Right atrium auricular region (tissue), 2 donors: ENCODE results near the gene NAE1. TPM values are rescaled to one million over a fixed set of nuclear protein-coding genes. Genes with fewer than 3 reads are reported as not detected.
A peak's percentile ranks its signal among the peaks of the same experiment; 100 is the strongest.

Experiments
- DNase-seq: peaks from one replicate; pipeline ENCODE4 v3.0.0-alpha.2; 2019; ENCODE audit warnings: low spot score
- H3K27ac ChIP-seq, 2 donors: fragments of 200-600 bp; sonication (generic); 1 replicate in 1 of 2; 2 replicates in 1 of 2; pipeline ENCODE4 v1.5.1; 2016 to 2019
- H3K27me3 ChIP-seq, 2 donors: fragments of 200-600 bp; sonication (generic); one replicate each; pipeline versions ENCODE4 v1.5.1 to v1.6.0; 2017 to 2019
- H3K36me3 ChIP-seq: fragments of 200-600 bp; sonication (generic); one replicate; pipeline ENCODE4 v1.5.1; 2016
- H3K4me1 ChIP-seq, 2 donors: fragments of 200-600 bp; sonication (generic); one replicate each; pipeline versions ENCODE4 v1.5.1 to v1.6.0; 2017 to 2019
- H3K4me3 ChIP-seq, 2 donors: fragments of 200-600 bp; sonication (generic); 1 replicate in 1 of 2; 2 replicates in 1 of 2; pipeline ENCODE4 v1.5.1; 2017 to 2019; ENCODE audit warnings: mild to moderate bottlenecking in 1 of 2, moderate library complexity in 1 of 2
- H3K9me3 ChIP-seq, 2 donors: fragments of 200-600 bp; sonication (generic); one replicate each; pipeline ENCODE4 v1.5.1; 2019
- total RNA-seq, 2 donors: library from RNA; depleted of rRNA; stranded (reverse); fragments of >200 nt; gene quantifications; one replicate each; pipeline ENCODE4 v1.1.0, GENCODE V29; 2016
- TF ChIP-seq, protein P1 (sequence below), 2 donors: fragments of 200-600 bp; sonication (generic); IDR thresholded peaks; one replicate each; pipeline ENCODE4 v1.5.1; 2019; ENCODE audit warnings: antibody characterized with exemption in 2 of 2

Gene NAE1
- total RNA-seq, 2 donors from 2014 or later = 25.6 to 27.3 TPM

DNA sequence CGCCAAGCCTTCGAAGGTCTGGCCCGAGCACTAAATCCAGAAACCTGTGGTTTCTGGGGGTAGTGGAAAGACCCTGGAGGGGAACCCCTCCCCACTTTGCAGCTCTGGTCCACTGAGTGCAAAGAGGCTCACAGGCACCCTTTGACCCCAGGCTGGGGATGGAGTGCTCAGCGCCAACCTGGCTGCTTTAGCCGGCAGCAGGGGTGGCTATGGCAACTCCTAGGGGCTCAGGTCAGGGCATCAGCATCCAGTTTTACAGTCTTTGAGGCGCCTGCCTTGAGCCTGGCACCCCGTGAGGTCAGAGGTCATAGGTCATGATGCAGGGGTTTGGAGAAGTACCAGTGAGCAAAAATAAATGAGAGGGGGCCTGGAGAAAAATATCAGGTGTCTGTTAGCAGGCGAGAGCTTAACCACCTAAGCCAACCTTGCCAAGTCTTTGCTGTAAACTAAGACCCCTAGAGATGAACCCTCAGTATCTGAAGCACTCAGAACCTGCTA, 31.3 kb upstream of the NAE1 start:
- DNase-seq = no peak
- TF ChIP-seq, protein P1, sequence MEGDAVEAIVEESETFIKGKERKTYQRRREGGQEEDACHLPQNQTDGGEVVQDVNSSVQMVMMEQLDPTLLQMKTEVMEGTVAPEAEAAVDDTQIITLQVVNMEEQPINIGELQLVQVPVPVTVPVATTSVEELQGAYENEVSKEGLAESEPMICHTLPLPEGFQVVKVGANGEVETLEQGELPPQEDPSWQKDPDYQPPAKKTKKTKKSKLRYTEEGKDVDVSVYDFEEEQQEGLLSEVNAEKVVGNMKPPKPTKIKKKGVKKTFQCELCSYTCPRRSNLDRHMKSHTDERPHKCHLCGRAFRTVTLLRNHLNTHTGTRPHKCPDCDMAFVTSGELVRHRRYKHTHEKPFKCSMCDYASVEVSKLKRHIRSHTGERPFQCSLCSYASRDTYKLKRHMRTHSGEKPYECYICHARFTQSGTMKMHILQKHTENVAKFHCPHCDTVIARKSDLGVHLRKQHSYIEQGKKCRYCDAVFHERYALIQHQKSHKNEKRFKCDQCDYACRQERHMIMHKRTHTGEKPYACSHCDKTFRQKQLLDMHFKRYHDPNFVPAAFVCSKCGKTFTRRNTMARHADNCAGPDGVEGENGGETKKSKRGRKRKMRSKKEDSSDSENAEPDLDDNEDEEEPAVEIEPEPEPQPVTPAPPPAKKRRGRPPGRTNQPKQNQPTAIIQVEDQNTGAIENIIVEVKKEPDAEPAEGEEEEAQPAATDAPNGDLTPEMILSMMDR (IDR thresholded peaks at IDR 0.05) = no peak
- no peaks in the 10 kb centered on the region for H3K9me3 ChIP-seq

DNA sequence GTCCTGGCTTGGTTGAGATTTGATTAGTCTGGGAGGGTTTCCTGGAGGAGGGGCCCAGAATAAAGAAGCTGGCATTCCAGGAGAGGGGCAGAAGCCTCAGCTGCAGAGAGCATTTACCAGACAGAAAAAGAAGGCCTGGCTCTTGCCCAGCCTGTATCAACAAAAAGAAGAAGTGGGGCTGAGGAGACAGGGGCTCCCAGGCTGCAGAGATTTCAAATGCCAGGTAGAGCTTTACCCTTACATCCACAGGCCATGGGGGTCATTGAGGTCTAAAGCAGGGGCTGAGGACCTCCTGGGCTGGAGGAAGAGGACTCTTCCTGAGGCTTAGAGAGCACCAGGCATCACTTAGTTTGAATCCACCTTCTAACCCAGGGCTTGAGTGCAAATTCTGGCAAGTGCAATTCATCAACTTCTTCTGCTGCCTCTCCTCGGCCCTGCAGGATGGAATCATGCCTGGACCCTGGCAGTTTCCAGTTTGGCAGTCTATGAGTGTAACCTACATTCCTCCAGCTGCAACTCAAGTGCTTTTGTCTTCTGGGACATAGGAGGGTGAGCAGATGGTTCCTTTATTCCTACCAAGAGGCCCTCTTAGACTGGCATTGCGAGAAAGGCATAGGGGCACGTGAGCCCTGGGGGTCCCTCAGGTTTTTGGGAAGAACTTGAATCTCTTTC, 28.8 kb upstream of the NAE1 start:
- Histone ChIP-seq H3K4me1 (peaks cover 0 to 7% of the 10 kb centered on the region in 2 donors), H3K4me3 (no peak overlapping the region), H3K9me3 (no peaks in the 10 kb centered on the region), H3K36me3 (no peaks in the 10 kb centered on the region), H3K27ac (no peak overlapping the region), H3K27me3 (no peaks in the 10 kb centered on the region)
- TF ChIP-seq, protein P1 (IDR thresholded peaks at IDR 0.05) = no peak
- no peak for DNase-seq

More for the DNA sequence above, 31.3 kb upstream of the NAE1 start:
- Histone ChIP-seq H3K36me3 (no peaks in the 10 kb centered on the region), H3K27ac (no peak overlapping the region), H3K27me3 (no peaks in the 10 kb centered on the region), H3K4me3 (no peak overlapping the region), H3K4me1 (peaks cover 0 to 7% of the 10 kb centered on the region in 2 donors)

DNA sequence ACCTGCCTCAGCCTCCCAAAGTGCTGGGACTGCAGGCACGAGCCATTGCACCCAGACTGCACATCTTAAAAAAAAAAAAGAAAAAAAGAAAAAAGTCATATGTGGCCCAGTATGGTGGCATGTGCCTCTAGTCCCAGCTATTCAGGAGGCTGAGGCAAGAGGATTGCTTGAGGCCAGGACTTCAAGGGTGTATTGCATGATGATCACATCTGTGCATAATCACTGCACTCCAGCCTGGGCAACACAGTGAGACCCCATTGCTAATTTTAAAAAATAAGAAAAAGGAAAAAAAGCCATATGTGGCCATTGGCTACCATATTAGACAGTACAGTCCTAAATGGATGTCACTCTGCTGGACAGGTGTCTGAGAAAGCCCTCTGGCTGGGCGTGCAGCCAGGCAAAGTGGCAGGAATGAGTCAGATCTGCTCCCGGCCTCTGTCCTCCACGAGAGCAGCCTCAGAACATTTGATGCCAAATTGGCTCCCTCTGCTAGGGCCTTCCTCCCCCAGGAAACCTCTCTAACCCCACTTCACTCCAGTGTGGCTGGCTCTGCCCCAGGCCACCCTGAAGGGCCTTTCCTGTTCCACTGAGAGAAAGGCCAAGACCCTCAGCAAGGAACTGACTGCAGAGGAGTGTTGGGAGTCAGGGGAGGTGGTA, 28.1 kb upstream of the NAE1 start:
- peaks cover 0 to 7% of the 10 kb centered on the region in 2 donors for H3K4me1 ChIP-seq
- TF ChIP-seq, protein P1 (IDR thresholded peaks at IDR 0.05) = no peak
- DNase-seq = peak; percentile 64
- H3K36me3 ChIP-seq = no peaks in the 10 kb centered on the region
- no peak overlapping the region for H3K27ac ChIP-seq
- no peak overlapping the region for H3K4me3 ChIP-seq
- H3K27me3 ChIP-seq = no peaks in the 10 kb centered on the region
- H3K9me3 ChIP-seq = no peaks in the 10 kb centered on the region

DNA sequence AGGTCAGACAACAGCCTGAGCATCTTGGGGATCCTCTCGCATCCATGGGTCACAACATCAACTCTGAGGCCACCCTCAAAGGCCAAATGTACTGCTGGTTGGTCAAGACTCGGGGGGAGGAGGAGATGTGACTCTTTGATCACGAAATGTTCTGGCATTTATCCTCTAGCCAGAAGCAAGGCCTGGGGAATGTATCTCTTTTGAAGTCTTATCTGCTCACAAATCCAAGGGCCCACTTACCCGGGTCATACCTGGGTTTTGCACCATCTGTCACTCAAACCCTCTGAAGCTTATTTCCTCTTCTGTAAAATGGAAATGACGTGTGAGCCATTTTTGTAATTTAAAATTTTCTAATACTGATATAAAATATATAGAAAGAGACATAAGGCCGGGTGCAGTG, 26.7 kb upstream of the NAE1 start:
- Histone ChIP-seq H3K9me3 (no peaks in the 10 kb centered on the region), H3K27ac (no peak overlapping the region), H3K4me1 (peaks cover 0 to 7% of the 10 kb centered on the region in 2 donors), H3K36me3 (no peaks in the 10 kb centered on the region), H3K27me3 (no peaks in the 10 kb centered on the region), H3K4me3 (no peak overlapping the region)
- DNase-seq = no peak
- TF ChIP-seq, protein P1 (IDR thresholded peaks at IDR 0.05) = no peak

DNA sequence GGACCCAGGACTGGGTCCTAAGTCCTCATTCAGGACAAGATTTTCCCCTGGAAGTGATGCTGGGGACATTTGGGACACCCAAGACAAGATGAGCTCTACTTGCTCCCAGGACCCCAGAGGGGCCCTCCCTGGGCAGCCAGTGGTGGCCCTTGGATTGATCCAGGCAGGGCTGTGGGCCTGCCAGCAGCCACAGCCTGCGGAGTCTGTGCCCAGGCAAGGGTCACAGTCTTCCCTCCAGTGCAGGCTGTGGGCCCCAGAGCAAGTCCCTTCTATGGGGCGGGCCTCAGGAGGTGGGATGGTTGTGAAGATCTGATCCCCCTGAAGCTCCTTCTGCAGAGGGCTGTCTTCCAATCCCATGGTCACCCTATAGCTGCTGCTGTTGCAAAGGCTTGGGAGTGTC, 26.0 kb upstream of the NAE1 start:
- TF ChIP-seq, protein P1 (IDR thresholded peaks at IDR 0.05) = no peak
- DNase-seq = no peak

More for the DNA sequence above, 26.0 kb upstream of the NAE1 start:
- Histone ChIP-seq H3K27ac (no peak overlapping the region), H3K4me3 (no peak overlapping the region), H3K27me3 (no peaks in the 10 kb centered on the region), H3K4me1 (peaks cover 0 to 7% of the 10 kb centered on the region in 2 donors), H3K36me3 (no peaks in the 10 kb centered on the region), H3K9me3 (no peaks in the 10 kb centered on the region)
